Hepatocyte (in vitro differentiated cells): ENCODE results near the gene KCNK4. TPM values are rescaled to one million over a fixed set of nuclear protein-coding genes. Genes with fewer than 3 reads are reported as not detected.

Experiments used
- DNase-seq: peaks from one replicate; pipeline ENCODE4 v3.0.0-alpha.2; 2016; ENCODE audit warnings: low spot score
- H2AFZ ChIP-seq: fragments of 200-600 bp; sonication (generic); 2 replicates; pipeline ENCODE4 v1.6.0; 2016; ENCODE audit warnings: antibody characterized with exemption, mild to moderate bottlenecking
- H3K27ac ChIP-seq: fragments of 200-600 bp; sonication (generic); 2 replicates; pipeline ENCODE4 v1.5.1; 2016; ENCODE audit warnings: mild to moderate bottlenecking
- H3K27me3 ChIP-seq: fragments of 200-600 bp; sonication (generic); 2 replicates; pipeline ENCODE4 v1.6.1; 2016
- H3K36me3 ChIP-seq: fragments of 200-600 bp; sonication (generic); replicated peaks from 2 replicates; pipeline ENCODE4 v1.5.1; 2016; ENCODE audit warnings: low read depth; ENCODE audit not compliant: insufficient read depth
- H3K4me1 ChIP-seq: fragments of 200-600 bp; sonication (generic); 2 replicates; pipeline ENCODE4 v1.5.1; 2016; ENCODE audit warnings: mild to moderate bottlenecking, moderate library complexity; ENCODE audit not compliant: insufficient read depth
- H3K4me2 ChIP-seq: fragments of 200-600 bp; sonication (generic); 2 replicates; pipeline ENCODE4 v1.6.0; 2016
- H3K4me3 ChIP-seq: fragments of 200-600 bp; sonication (generic); 2 replicates; pipeline ENCODE4 v1.5.1; 2016; ENCODE audit warnings: mild to moderate bottlenecking
- H3K79me2 ChIP-seq: fragments of 200-600 bp; sonication (generic); 2 replicates; pipeline ENCODE4 v1.6.0; 2017; ENCODE audit warnings: mild to moderate bottlenecking
- H3K9me2 ChIP-seq: fragments of 200-600 bp; sonication (generic); replicated peaks from 2 replicates; pipeline ENCODE4 v1.6.0; 2017; ENCODE audit warnings: mild to moderate bottlenecking; ENCODE audit not compliant: insufficient read depth
- H3K9me3 ChIP-seq: fragments of 200-600 bp; sonication (generic); 2 replicates; pipeline ENCODE4 v1.5.1; 2016; ENCODE audit warnings: low read depth, mild to moderate bottlenecking
- H4K20me1 ChIP-seq: fragments of 200-600 bp; sonication (generic); 2 replicates; pipeline ENCODE4 v1.6.0; 2016; ENCODE audit warnings: mild to moderate bottlenecking; ENCODE audit not compliant: insufficient read depth, poor library complexity, severe bottlenecking
- EZH2 ChIP-seq: fragments of 200-600 bp; sonication (generic); IDR thresholded peaks from 2 replicates; pipeline ENCODE4 v1.6.1; 2016; ENCODE audit warnings: antibody characterized with exemption, mild to moderate bottlenecking, borderline replicate concordance
- EZH2phosphoT487 ChIP-seq: fragments of 200-600 bp; sonication (generic); IDR thresholded peaks from one replicate; pipeline ENCODE4 v1.6.1; 2018; ENCODE audit warnings: antibody characterized with exemption, mild to moderate bottlenecking, low read depth, moderate library complexity; ENCODE audit not compliant: unreplicated experiment, severe bottlenecking
- WGBS: methylation state at CpG from one replicate; pipeline ENCODE4 v1.1.6; 2016; ENCODE audit warnings: low lambda C conversion rate; ENCODE audit errors: missing lambda C conversion rate; 5-methylcytosine and 5-hydroxymethylcytosine counted together
- polyA plus RNA-seq: library from polyadenylated mRNA; unstranded; fragments of >200 nt; fragmentation: Nextera tagmentation; extraction: Ambion mirVana; gene quantifications from 2 replicates; pipeline ENCODE4 v1.2.1, GENCODE V29; 2016
- total RNA-seq: library from RNA; depleted of rRNA; stranded (reverse); fragments of >200 nt; gene quantifications from 2 replicates; pipeline ENCODE4 v1.2.3, GENCODE V29; 2014
- TF ChIP-seq, protein P1 (sequence below): fragments of 200-600 bp; sonication (generic); IDR thresholded peaks from 2 replicates; pipeline ENCODE4 v1.5.1; 2016; ENCODE audit warnings: antibody characterized with exemption, mild to moderate bottlenecking; ENCODE audit not compliant: poor library complexity

KCNK4 gene
- total and polyA plus RNA-seq, 2 experiments from 2014 or later: not detected

DNA sequence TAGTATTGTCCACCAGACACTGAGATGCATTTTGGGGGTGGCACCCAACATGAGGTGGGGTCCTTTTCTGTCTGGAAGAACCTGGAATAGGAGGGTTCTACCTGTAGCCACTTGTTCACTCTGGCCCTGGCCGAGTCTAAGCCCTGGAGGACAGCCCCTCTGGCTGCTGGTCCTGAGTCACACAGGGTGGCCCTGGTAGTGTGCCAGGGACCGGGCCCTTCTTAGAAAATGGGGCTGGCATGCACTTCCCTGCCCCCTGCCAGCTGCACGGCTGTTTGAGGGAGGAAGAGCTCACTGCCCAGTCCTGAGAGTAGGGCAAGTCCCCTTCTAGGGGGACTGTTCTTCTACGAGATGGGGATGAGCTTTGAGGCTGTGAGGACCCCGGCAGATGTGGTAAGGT lies 37.6 kb upstream of the KCNK4 start:
- H2AFZ ChIP-seq: no peak overlapping the region
- peaks cover 5% of the 10 kb centered on the region for H4K20me1 ChIP-seq
- H3K9me3 ChIP-seq: no peaks in the 10 kb centered on the region
- H3K27me3 ChIP-seq: no peaks in the 10 kb centered on the region
- H3K4me3 ChIP-seq: no peak overlapping the region
- H3K27ac ChIP-seq: no peak overlapping the region
- H3K4me1 ChIP-seq: peaks cover 14% of the 10 kb centered on the region
- H3K79me2 ChIP-seq: peaks cover 16% of the 10 kb centered on the region
- no peak for DNase-seq
- H3K4me2 ChIP-seq: peak overlapping the region; percentile 99
- H3K36me3 ChIP-seq: no peaks in the 10 kb centered on the region
- no peaks in the 10 kb centered on the region for H3K9me2 ChIP-seq
- WGBS: 85% methylated on average over 5 of the region's 5 CpGs
- no peak for TF ChIP-seq EZH2phosphoT487
- no peak for TF ChIP-seq EZH2
- TF ChIP-seq, protein P1, sequence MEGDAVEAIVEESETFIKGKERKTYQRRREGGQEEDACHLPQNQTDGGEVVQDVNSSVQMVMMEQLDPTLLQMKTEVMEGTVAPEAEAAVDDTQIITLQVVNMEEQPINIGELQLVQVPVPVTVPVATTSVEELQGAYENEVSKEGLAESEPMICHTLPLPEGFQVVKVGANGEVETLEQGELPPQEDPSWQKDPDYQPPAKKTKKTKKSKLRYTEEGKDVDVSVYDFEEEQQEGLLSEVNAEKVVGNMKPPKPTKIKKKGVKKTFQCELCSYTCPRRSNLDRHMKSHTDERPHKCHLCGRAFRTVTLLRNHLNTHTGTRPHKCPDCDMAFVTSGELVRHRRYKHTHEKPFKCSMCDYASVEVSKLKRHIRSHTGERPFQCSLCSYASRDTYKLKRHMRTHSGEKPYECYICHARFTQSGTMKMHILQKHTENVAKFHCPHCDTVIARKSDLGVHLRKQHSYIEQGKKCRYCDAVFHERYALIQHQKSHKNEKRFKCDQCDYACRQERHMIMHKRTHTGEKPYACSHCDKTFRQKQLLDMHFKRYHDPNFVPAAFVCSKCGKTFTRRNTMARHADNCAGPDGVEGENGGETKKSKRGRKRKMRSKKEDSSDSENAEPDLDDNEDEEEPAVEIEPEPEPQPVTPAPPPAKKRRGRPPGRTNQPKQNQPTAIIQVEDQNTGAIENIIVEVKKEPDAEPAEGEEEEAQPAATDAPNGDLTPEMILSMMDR: no peak

DNA sequence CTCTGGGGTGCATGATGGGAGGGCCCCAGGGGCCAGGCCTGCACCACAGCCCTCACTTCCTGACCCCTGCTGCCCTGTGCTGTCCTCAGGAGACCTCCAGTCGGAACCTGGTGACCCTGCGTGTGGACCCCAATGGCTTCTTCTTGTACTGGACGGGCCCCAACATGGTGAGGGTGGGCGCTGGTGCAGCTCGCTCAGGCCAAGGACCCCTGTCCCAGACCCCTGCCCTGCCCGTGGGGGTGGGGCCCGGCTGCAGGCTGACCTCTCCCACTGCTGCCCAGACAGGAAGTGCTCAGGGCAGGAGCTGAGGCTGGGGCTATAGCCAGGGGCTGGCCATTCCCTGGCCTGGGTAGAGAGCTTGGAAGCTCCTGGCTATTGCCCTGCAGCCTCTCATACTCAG lies 36.8 kb upstream of the KCNK4 start:
- TF ChIP-seq, protein P1: no peak
- TF ChIP-seq EZH2: no peak
- TF ChIP-seq EZH2phosphoT487: no peak
- H3K4me2 ChIP-seq: no peak overlapping the region
- H4K20me1 ChIP-seq: peaks cover 5% of the 10 kb centered on the region
- H2AFZ ChIP-seq: no peak overlapping the region
- no peaks in the 10 kb centered on the region for H3K9me2 ChIP-seq
- no peak overlapping the region for H3K27ac ChIP-seq
- no peaks in the 10 kb centered on the region for H3K36me3 ChIP-seq
- H3K79me2 ChIP-seq: peaks cover 16% of the 10 kb centered on the region
- peaks cover 14% of the 10 kb centered on the region for H3K4me1 ChIP-seq
- no peak for DNase-seq
- H3K27me3 ChIP-seq: no peaks in the 10 kb centered on the region
- no peak overlapping the region for H3K4me3 ChIP-seq
- H3K9me3 ChIP-seq: no peaks in the 10 kb centered on the region
- WGBS: 95% methylated on average over 6 of the region's 7 CpGs

DNA sequence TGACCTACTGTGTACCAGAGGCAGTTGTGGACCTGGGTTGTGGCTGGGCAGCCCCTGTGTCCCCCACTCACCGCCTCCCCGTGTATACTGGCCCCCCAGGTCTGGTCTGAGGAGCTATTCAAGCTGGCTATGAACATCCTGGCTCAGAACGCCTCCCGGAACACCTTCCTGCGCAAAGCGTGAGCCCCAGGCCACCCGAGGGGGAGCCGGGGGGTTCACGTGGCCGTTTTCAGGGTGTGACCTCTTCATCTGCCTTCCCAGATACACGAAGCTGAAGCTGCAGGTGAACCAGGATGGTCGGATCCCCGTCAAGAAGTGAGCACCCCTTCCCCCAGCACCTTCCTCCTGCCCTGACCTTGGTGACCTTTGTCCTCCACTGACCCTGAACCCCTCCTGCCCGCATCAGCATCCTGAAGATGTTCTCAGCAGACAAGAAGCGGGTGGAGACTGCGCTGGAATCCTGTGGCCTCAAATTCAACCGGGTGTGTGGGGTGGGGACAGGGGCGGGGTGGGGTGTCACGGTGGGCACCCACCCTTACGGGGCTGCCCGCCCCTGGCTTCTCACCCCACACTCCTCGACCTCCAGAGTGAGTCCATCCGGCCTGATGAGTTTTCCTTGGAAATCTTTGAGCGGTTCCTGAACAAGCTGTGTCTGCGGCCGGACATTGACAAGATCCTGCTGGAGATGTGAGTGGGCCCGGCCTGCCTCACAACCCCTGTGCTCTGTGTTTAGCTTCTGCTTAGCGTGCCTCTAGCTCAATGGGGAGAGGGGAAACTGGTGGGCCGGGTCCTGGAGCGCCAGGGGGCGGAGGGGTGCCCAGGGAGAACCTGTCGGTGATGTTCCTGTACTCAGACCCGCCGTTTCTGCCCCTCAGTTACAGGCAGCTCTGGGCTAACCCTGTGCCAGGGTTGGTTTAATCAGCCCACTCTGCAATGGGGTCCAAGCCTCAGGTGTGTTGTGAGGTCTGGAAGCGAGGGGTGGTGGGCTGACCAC lies 35.7 kb upstream of the KCNK4 start:
- H3K9me3 ChIP-seq: no peaks in the 10 kb centered on the region

More for the DNA sequence above, 35.7 kb upstream of the KCNK4 start:
- WGBS: 95% methylated on average over 29 of the region's 35 CpGs
- Histone ChIP-seq H3K79me2 (peaks cover 16% of the 10 kb centered on the region), H3K36me3 (no peaks in the 10 kb centered on the region), H3K27ac (no peak overlapping the region), H3K4me2 (no peak overlapping the region), H4K20me1 (peaks cover 5% of the 10 kb centered on the region), H2AFZ (no peak overlapping the region), H3K27me3 (no peaks in the 10 kb centered on the region), H3K4me3 (no peak overlapping the region), H3K4me1 (peaks cover 10% of the 10 kb centered on the region), H3K9me2 (no peaks in the 10 kb centered on the region)
- TF ChIP-seq EZH2: no peak
- TF ChIP-seq EZH2phosphoT487: no peak
- TF ChIP-seq, protein P1: no peak
- no peak for DNase-seq
